Mammary epithelial cell (primary cell): ENCODE data around the gene TTC13.

Experiments
- CTCF ChIP-seq, 2 donors: IDR thresholded peaks in 1 of 2; conservative IDR thresholded peaks in 1 of 2; 2 replicates each; pipeline ENCODE4 v1.5.1; 2011 to 2012; ENCODE audit warnings: inconsistent platforms in 2 of 2, low read length in 2 of 2, mild to moderate bottlenecking in 2 of 2, control low read depth in 1 of 2, low read depth in 1 of 2; ENCODE audit not compliant: insufficient read depth in 1 of 2; ENCODE audit errors: extremely low read depth in 1 of 2
- EZH2 ChIP-seq: IDR thresholded peaks from 2 replicates; pipeline ENCODE4 v1.6.1; 2012; ENCODE audit warnings: low read length, inconsistent platforms, borderline replicate concordance

- no peak for TF ChIP-seq CTCF (conservative IDR thresholded peaks at IDR 0.05 in 1 of 2, IDR thresholded peaks at IDR 0.05 in 1 of 2; ENCODE audit: extremely low read depth in 1 of 2, insufficient read depth in 1 of 2, low read depth in 1 of 2, low read length in 2 of 2)
- no peak for TF ChIP-seq EZH2
These were observed 86.6 kb downstream of the TTC13 start for GRCh38 chr1:230892018-230892491.
